K562 (cell line): Measurements from ENCODE around the gene PEX10. TPM values are rescaled to one million over a fixed set of nuclear protein-coding genes. Genes with fewer than 3 reads are reported as not detected.

Experiments
- ATAC-seq: fragments of 200-7000 bp; cut with Tn5 transposase; 3 replicates; pipeline ENCODE4 v1.9.1; 2020; ENCODE audit warnings: moderate library complexity
- BruUV-seq: library from RNA; stranded (reverse); fragments of 400-500 nt; replicated peaks from 2 replicates; lab custom pipeline; 2021; lab: Mats Ljungman, UMichigan
- CTCF ChIA-PET: fragments of 300-600 bp; formaldehyde crosslinking; extraction: SDS; loops from one replicate; lab custom pipeline; 2021; ENCODE audit warnings: low intra/inter-chr PET ratio; lab: Yijun Ruan, JAX
- POLR2A ChIA-PET: fragments of 300-600, 350-650 bp; sonication (Branson Sonifier 250); formaldehyde crosslinking; extraction: SDS; loops from one replicate; lab custom pipeline; 2021; ENCODE audit warnings: antibody characterized with exemption, inconsistent platforms; lab: Yijun Ruan, JAX
- DNase-seq, 4 experiments: peaks; one replicate each; pipeline versions ENCODE4 v3.0.0 to v3.0.0-alpha.2; 2011 to 2018; ENCODE audit warnings: low spot score in 3 of 4, mixed read lengths in 3 of 4; ENCODE audit errors: extremely low read depth in 1 of 4
- FAIRE-seq: peaks from 2 replicates; lab custom pipeline; 2011; peaks lifted over from hg19 to GRCh38; lab: Jason Lieb, UNC
- H2AFZ ChIP-seq: 2 replicates; pipeline ENCODE4 v1.6.0; 2011; ENCODE audit warnings: low read depth, low read length, control low read depth, inconsistent platforms
- H3K27ac ChIP-seq: fragments of 200-600 bp; 3 replicates; pipeline ENCODE4 v1.8.0; 2011; ENCODE audit warnings: low read depth, mild to moderate bottlenecking, control low read depth, inconsistent platforms, low read length, moderate library complexity, mixed read lengths; ENCODE audit errors: extremely low read depth
- H3K27me3 ChIP-seq, 2 experiments: fragments of 300-600 bp in 1 of 2; 2 replicates in 1 of 2; 3 replicates in 1 of 2; pipeline versions ENCODE4 v1.6.0 to v1.8.0; 2011; ENCODE audit warnings: inconsistent platforms in 2 of 2, low read length in 2 of 2, mild to moderate bottlenecking in 1 of 2, mixed read lengths in 1 of 2, moderate library complexity in 1 of 2; ENCODE audit not compliant: control insufficient read depth in 2 of 2, insufficient read depth in 2 of 2
- H3K36me3 ChIP-seq: fragments of 300-600 bp; 3 replicates; pipeline ENCODE4 v1.8.0; 2011; ENCODE audit warnings: mild to moderate bottlenecking, low read length, inconsistent platforms; ENCODE audit not compliant: control insufficient read depth, insufficient read depth
- H3K4me1 ChIP-seq, 2 experiments: fragments of 200-600 bp in 1 of 2; replicated peaks in 1 of 2; 2 replicates in 1 of 2; 3 replicates in 1 of 2; pipeline versions ENCODE4 v1.5.1 to v1.8.0; 2011; ENCODE audit warnings: inconsistent platforms in 2 of 2, low read length in 2 of 2, mild to moderate bottlenecking in 1 of 2, mixed read lengths in 1 of 2, moderate library complexity in 1 of 2; ENCODE audit not compliant: control insufficient read depth in 2 of 2, insufficient read depth in 2 of 2
- H3K4me2 ChIP-seq: 2 replicates; pipeline ENCODE4 v1.6.1; 2011; ENCODE audit warnings: low read length, control low read depth, inconsistent platforms, mixed read lengths; ENCODE audit not compliant: insufficient read depth
- H3K4me3 ChIP-seq: fragments of 200-600 bp; sonication (generic), shearing (Covaris generic); 2 replicates; pipeline ENCODE4 v1.5.1; 2016; ENCODE audit warnings: control low read depth, inconsistent platforms
- H3K79me2 ChIP-seq: fragments of 200-600 bp; 3 replicates; pipeline ENCODE4 v1.8.0; 2011; ENCODE audit warnings: low read length, inconsistent platforms; ENCODE audit not compliant: control insufficient read depth, insufficient read depth
- H3K9ac ChIP-seq, 2 experiments: 2 replicates each; pipeline versions ENCODE4 v1.6.0 to v1.6.1; 2011; ENCODE audit warnings: low read depth in 2 of 2, low read length in 2 of 2, control low read depth in 1 of 2, inconsistent platforms in 1 of 2, mild to moderate bottlenecking in 1 of 2, mixed read lengths in 1 of 2; ENCODE audit not compliant: insufficient read depth in 1 of 2
- H3K9me1 ChIP-seq: one replicate; pipeline ENCODE4 v1.6.0; 2011; ENCODE audit warnings: inconsistent platforms, mild to moderate bottlenecking, low read length, moderate library complexity; ENCODE audit not compliant: control insufficient read depth, insufficient read depth
- H3K9me3 ChIP-seq: replicated peaks from 2 replicates; pipeline ENCODE4 v1.5.1; 2011; ENCODE audit warnings: low read depth, low read length, inconsistent platforms; ENCODE audit not compliant: control insufficient read depth, insufficient read depth
- H4K20me1 ChIP-seq: replicated peaks from 2 replicates; pipeline ENCODE4 v1.6.1; 2011; ENCODE audit warnings: low read length, inconsistent platforms, mixed read lengths; ENCODE audit not compliant: control insufficient read depth, insufficient read depth
- CREB1 ChIP-seq, 2 experiments: sonication (generic) in 1 of 2; formaldehyde crosslinking in 1 of 2; IDR thresholded peaks; 2 replicates each; pipeline versions ENCODE4 v1.6.1 to v1.8.0; 2012 to 2022; ENCODE audit warnings: inconsistent platforms in 1 of 2, mild to moderate bottlenecking in 1 of 2, missing genetic modification reagents in 1 of 2, moderate library complexity in 1 of 2
- FOXJ2 ChIP-seq: fragments of 200-800 bp; sonication (Bioruptor generic); IDR thresholded peaks from 2 replicates; pipeline ENCODE4 v1.6.1; 2016; ENCODE audit warnings: missing genetic modification characterization, missing compliant biosample characterization
- GTF2A2 ChIP-seq: IDR thresholded peaks from 2 replicates; pipeline ENCODE4 v1.6.1; 2016; ENCODE audit warnings: mild to moderate bottlenecking, missing genetic modification characterization, missing compliant biosample characterization
- HDGF ChIP-seq: fragments of 450-650 bp; IDR thresholded peaks from 2 replicates; pipeline ENCODE4 v1.6.1; 2016
- KLF13 ChIP-seq: fragments of 450-650 bp; IDR thresholded peaks from 2 replicates; pipeline ENCODE4 v1.6.1; 2016; ENCODE audit warnings: missing genetic modification characterization, low read depth, mild to moderate bottlenecking, missing compliant biosample characterization, moderate library complexity, borderline replicate concordance
- POLR2G ChIP-seq: fragments of 200-400 bp; formaldehyde crosslinking; IDR thresholded peaks from 2 replicates; pipeline ENCODE4 v1.6.1; 2017; ENCODE audit warnings: low read depth, mild to moderate bottlenecking, antibody characterized with exemption, low read length, moderate library complexity
- PTBP1 ChIP-seq: fragments of 200-400 bp; formaldehyde crosslinking; IDR thresholded peaks from 2 replicates; pipeline ENCODE4 v1.6.1; 2017; ENCODE audit warnings: low read depth, low read length
- SUPT5H ChIP-seq: fragments of 450-650 bp; IDR thresholded peaks from 2 replicates; pipeline ENCODE4 v1.6.1; 2016
- ZBTB7A ChIP-seq: IDR thresholded peaks from 2 replicates; pipeline ENCODE4 v1.6.1; 2011; ENCODE audit warnings: low read depth, mild to moderate bottlenecking, low read length, moderate library complexity, borderline replicate concordance; ENCODE audit not compliant: control insufficient read depth
- WGBS: fragments of 100-300 bp; shearing (Covaris generic); methylation state at CpG from one replicate; pipeline ENCODE4 v1.1.6; 2016; ENCODE audit warnings: low coverage, mixed read lengths; ENCODE audit not compliant: insufficient coverage; ENCODE audit errors: missing lambda C conversion rate; 5-methylcytosine and 5-hydroxymethylcytosine counted together
- in situ Hi-C: fragments of 300-500 bp; cut with MboI; formaldehyde crosslinking; loops from 4 replicates; pipeline ENCODE4 v1.15.0; 2018; ENCODE audit warnings: inconsistent platforms, mixed read lengths
- intact Hi-C: fragments of 100-400 bp; cut with micrococcal nuclease; formaldehyde crosslinking; loops from 2 replicates; pipeline ENCODE4 v1.14.2; 2022
- polyA plus RNA-seq, 8 experiments: library from polyadenylated mRNA; depleted of rRNA in 4 of 8; stranded (reverse) in 5 of 8; unstranded in 3 of 8; fragments of >200 nt; fragmentation: Nextera tagmentation in 2 of 8; fragmentation: Illumina TruSeq in 1 of 8; extraction: Ambion mirVana in 2 of 8; extraction: Trizol in 1 of 8; gene quantifications; 2 replicates each; pipeline versions ENCODE4 v1.2.1 to v1.2.3, GENCODE V29; 2011 to 2014; ENCODE audit warnings: inconsistent platforms in 1 of 8, missing spikeins in 1 of 8
- total RNA-seq, 7 experiments: library from RNA; depleted of rRNA in 6 of 7; stranded (reverse); fragments of >200 nt in 6 of 7; fragmentation: Illumina TruSeq in 2 of 7; extraction: Trizol in 2 of 7; gene quantifications; 2 replicates each; pipeline versions ENCODE4 v1.2.1 to v1.2.3, GENCODE V29; 2011 to 2021; ENCODE audit warnings: low replicate concordance in 1 of 7
- TF ChIP-seq, protein P1 (sequence below): fragments of 450-650 bp; IDR thresholded peaks from 2 replicates; pipeline ENCODE4 v1.7.0; 2016; ENCODE audit warnings: borderline replicate concordance
- TF ChIP-seq, protein P2 (sequence below): fragments of 250-450 bp; sonication (Bioruptor Pico); IDR thresholded peaks from 2 replicates; pipeline ENCODE4 v1.5.0; 2021
- TF ChIP-seq, protein P3 (sequence below): fragments of 450-650 bp; formaldehyde crosslinking; IDR thresholded peaks from 2 replicates; pipeline ENCODE4 v1.4.0; 2020; ENCODE audit warnings: mild to moderate bottlenecking, mixed read lengths
- TF ChIP-seq, protein P4 (sequence below): sonication (generic); formaldehyde crosslinking; IDR thresholded peaks from 2 replicates; pipeline ENCODE4 v1.8.0; 2022; ENCODE audit warnings: missing genetic modification reagents, mild to moderate bottlenecking, borderline replicate concordance

PEX10 gene
- total and polyA plus RNA-seq, 9 of the 15 experiments (the other 6 are each of a cell fraction or from before 2014, with no cell fraction given) = 0.03 to 26.2 (median 8.7) TPM

DNA sequence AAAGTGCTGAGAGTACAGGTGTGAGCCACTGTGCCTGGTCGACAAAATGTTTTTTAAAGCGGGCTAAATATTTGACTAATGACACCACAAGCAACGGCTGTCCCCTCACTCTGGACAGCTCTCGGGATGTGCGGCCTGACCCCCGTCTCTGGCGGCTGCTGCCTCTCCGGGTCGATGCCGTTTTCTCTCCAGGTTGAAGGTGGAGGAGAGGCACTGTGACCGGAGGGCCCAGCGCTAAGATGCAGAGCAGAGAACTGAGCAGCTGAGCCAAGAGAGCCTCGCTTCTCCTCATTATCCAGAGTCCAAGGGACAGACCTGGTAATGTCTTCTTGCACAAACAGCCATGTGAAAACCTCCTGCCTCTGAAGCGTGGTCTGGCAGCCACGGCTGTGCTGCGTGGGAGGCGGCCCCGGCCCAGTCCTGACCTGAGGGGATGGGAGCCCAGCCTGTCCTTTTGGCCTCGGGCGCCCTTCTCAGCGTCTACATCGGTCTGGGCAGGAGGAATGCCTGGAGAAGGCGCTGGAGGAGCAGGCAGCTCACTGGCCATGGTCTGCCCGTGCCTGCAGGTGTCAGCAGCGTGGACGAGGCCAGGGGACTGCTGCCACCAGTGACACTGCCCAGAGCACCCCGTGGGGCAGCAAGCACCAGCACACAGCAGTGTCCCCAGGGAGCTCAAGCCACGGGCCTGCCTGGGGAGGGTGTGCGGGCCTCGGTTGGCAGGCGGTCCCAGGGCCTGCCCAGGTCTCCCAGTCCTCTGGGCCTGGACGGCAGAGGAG is 31.4 kb downstream of the PEX10 start:
- peak; percentile 1; the same call in 1 of the 3 replicates for ATAC-seq
- POLR2A ChIA-PET = interaction anchor here (0.6 to 1.9 kb wide), 9 partner anchors 13 to 406 kb away, joined by 3 to 8 read pairs (median 4); partner anchors contain the start of gene FAAP20
- H3K27me3 ChIP-seq = peaks cover 26 to 57% of the 10 kb centered on the region in 2 experiments; a peak in 4 of 5 replicates
- TF ChIP-seq CREB1 (IDR thresholded peaks at IDR 0.05) = no peak
- no peak for TF ChIP-seq CREB1 (CRISPR knock-in tag; IDR thresholded peaks at IDR 0.05)
- peak; percentile 22; the same call in 1 of the 2 replicates for TF ChIP-seq SUPT5H
- TF ChIP-seq, protein P1, sequence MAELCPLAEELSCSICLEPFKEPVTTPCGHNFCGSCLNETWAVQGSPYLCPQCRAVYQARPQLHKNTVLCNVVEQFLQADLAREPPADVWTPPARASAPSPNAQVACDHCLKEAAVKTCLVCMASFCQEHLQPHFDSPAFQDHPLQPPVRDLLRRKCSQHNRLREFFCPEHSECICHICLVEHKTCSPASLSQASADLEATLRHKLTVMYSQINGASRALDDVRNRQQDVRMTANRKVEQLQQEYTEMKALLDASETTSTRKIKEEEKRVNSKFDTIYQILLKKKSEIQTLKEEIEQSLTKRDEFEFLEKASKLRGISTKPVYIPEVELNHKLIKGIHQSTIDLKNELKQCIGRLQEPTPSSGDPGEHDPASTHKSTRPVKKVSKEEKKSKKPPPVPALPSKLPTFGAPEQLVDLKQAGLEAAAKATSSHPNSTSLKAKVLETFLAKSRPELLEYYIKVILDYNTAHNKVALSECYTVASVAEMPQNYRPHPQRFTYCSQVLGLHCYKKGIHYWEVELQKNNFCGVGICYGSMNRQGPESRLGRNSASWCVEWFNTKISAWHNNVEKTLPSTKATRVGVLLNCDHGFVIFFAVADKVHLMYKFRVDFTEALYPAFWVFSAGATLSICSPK = no peak
- TF ChIP-seq, protein P2, sequence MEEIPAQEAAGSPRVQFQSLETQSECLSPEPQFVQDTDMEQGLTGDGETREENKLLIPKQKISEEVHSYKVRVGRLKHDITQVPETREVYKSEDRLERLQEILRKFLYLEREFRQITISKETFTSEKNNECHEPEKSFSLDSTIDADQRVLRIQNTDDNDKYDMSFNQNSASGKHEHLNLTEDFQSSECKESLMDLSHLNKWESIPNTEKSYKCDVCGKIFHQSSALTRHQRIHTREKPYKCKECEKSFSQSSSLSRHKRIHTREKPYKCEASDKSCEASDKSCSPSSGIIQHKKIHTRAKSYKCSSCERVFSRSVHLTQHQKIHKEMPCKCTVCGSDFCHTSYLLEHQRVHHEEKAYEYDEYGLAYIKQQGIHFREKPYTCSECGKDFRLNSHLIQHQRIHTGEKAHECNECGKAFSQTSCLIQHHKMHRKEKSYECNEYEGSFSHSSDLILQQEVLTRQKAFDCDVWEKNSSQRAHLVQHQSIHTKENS (CRISPR knock-in tag) = no peak
- peak; percentile 59 for TF ChIP-seq POLR2G
- no peak for TF ChIP-seq FOXJ2
- TF ChIP-seq, protein P3, sequence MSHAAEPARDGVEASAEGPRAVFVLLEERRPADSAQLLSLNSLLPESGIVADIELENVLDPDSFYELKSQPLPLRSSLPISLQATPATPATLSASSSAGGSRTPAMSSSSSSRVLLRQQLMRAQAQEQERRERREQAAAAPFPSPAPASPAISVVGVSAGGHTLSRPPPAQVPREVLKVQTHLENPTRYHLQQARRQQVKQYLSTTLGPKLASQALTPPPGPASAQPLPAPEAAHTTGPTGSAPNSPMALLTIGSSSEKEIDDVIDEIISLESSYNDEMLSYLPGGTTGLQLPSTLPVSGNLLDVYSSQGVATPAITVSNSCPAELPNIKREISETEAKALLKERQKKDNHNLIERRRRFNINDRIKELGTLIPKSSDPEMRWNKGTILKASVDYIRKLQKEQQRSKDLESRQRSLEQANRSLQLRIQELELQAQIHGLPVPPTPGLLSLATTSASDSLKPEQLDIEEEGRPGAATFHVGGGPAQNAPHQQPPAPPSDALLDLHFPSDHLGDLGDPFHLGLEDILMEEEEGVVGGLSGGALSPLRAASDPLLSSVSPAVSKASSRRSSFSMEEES (CRISPR knock-in tag) = no peak
- TF ChIP-seq KLF13 (tag) = no peak
- TF ChIP-seq, protein P4, sequence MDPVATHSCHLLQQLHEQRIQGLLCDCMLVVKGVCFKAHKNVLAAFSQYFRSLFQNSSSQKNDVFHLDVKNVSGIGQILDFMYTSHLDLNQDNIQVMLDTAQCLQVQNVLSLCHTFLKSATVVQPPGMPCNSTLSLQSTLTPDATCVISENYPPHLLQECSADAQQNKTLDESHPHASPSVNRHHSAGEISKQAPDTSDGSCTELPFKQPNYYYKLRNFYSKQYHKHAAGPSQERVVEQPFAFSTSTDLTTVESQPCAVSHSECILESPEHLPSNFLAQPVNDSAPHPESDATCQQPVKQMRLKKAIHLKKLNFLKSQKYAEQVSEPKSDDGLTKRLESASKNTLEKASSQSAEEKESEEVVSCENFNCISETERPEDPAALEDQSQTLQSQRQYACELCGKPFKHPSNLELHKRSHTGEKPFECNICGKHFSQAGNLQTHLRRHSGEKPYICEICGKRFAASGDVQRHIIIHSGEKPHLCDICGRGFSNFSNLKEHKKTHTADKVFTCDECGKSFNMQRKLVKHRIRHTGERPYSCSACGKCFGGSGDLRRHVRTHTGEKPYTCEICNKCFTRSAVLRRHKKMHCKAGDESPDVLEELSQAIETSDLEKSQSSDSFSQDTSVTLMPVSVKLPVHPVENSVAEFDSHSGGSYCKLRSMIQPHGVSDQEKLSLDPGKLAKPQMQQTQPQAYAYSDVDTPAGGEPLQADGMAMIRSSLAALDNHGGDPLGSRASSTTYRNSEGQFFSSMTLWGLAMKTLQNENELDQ = no peak
- no peak for TF ChIP-seq GTF2A2
- TF ChIP-seq ZBTB7A = 0 out of 2 replicates have a peak, but pooled peaks have one; percentile 13
- no peak for TF ChIP-seq HDGF
- TF ChIP-seq PTBP1 = no peak

More for the DNA sequence above, 31.4 kb downstream of the PEX10 start:
- Histone ChIP-seq H4K20me1 (peaks cover 25% of the 10 kb centered on the region), H3K9me3 (no peaks in the 10 kb centered on the region), H3K9ac (peak overlapping the region in 1 of 2 experiments; percentile 18; a peak in 2 of 4 replicates), H3K27ac (no peak overlapping the region), H3K79me2 (no peaks in the 10 kb centered on the region), H3K4me3 (no peak overlapping the region), H3K4me2 (no peak overlapping the region), H3K36me3 (no peaks in the 10 kb centered on the region), H2AFZ (no peak overlapping the region), H3K9me1 (no peaks in the 10 kb centered on the region), H3K4me1 (peaks cover 0 to 61% of the 10 kb centered on the region in 2 experiments; a peak in 2 of 5 replicates)
- FAIRE-seq (no peak), DNase-seq (no peak)
- in situ Hi-C loops (no loop called here), intact Hi-C loops (loop anchor here (1.0 kb wide), 4 partner anchors 182 to 249 kb away; no protein-coding TSS in a partner anchor)
- CTCF ChIA-PET = interaction anchor here (2.0 to 2.9 kb wide), 2 partner anchors 185 to 249 kb away, joined by 13 to 44 read pairs; partner anchors contain the start of gene FAAP20
- WGBS = 35% methylated on average over 30 of the region's 32 CpGs
- BruUV-seq = no TSS peak
